Myocyte (in vitro differentiated cells): ENCODE results near the gene SNX6. TPM values are rescaled to one million over a fixed set of nuclear protein-coding genes. Genes with fewer than 3 reads are reported as not detected.

Experiments used
- DNase-seq: peaks from one replicate; pipeline ENCODE4 v3.0.0-alpha.2; 2012; ENCODE audit warnings: low read depth
- total RNA-seq: library from RNA; depleted of rRNA; stranded (reverse); fragments of >200 nt; gene quantifications from 2 replicates; pipeline ENCODE4 v1.2.3, GENCODE V29; 2014

SNX6 gene
- total RNA-seq, 1 donor from 2014 or later, result 173 TPM

DNA sequence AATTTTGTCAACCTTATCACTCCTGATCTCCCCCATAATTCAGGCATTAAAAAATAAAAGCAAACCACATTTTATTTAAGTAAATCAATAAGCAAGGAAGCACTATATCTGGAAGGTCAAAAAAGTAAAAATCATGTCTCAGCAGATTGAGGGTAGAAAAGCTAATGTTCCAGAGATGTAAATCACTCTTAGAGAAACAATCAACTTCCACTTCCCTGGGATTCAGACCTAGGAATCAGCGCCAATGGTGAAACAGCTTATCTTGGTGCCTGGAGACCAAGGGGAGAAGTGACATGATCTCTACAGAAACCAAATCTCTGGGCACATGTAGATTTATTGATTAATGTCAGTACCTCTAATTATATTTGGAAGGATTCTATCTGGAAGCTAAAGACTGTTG lies 10.9 kb upstream of the SNX6 start:
- no peak for DNase-seq

- peak; percentile 46 for DNase-seq
These were observed 4.4 kb upstream of the SNX6 start for GRCh38 chr14:34634360-34634771.

- no peak for DNase-seq
These were observed 3.8 kb upstream of the SNX6 start for GRCh38 chr14:34633742-34634141.

- DNase-seq, result no peak
These were observed 2.5 kb upstream of the SNX6 start for GRCh38 chr14:34632411-34632978.

GRCh38 chr14:34629344-34629656 lies 648 bp downstream of the SNX6 start:
- no peak for DNase-seq

GRCh38 chr14:34628681-34629135 lies 1.2 kb downstream of the SNX6 start:
- DNase-seq, result no peak

DNA sequence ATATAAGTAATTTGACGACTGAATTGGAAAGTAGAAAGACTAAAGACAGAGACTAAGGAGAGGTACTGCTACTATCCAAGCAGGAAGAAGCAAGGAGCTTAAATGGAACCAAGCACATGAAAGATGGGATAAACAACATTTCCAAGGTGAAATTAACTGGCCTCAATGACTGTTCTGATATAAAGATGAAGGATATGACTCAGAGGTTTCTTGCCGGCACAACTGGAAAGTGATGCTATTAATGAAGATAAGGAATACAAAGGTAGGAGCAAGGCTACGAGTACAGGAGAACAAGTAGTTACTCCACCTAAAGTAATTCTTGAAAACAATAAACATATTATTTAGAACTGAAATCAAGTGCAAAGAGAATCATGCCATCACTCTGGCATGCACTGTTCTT lies 6.4 kb downstream of the SNX6 start:
- no peak for DNase-seq

- DNase-seq, result no peak
These were observed 9.1 kb downstream of the SNX6 start for GRCh38 chr14:34620839-34621238.

DNA sequence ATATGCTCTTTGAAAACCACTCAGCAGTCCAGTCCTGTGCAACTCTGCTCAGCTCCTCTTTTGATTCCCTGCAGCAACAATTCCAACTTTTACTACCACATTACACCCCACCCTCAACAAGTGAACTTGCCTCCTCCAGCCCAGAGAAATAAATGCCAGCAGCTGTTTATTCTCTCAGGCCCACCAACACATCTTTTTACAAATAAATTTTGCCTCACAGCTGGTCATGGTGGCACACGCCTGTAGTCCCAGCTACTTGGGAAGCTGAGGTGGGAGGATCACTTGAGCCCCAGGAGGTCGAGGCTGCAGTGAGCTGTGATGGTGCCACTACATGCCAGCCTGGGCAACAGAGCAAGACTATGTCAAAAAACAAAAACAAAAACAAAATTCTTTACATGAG lies 9.8 kb downstream of the SNX6 start:
- DNase-seq, result no peak

- no peak for DNase-seq
These were observed 10.5 kb downstream of the SNX6 start for GRCh38 chr14:34619471-34619870.

DNA sequence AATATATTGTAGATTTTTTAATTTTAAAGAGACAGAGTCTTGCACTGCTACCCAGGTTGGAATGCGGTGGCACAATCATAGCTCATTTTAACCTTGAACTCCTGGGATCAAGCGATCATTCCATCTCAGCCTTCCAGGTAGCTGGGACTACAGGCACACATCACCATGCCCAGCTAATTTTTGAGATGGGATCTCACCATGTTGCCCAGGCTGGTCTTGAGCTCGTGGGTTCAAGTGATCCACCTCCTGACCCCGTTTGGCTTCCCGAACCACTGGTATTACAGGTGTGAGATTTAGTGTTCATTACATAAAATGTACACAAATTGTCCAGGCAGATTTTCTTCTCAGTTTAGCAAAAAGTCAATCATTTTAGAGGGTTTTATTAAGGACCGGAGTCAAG lies 13.6 kb downstream of the SNX6 start:
- no peak for DNase-seq

- no peak for DNase-seq
These were observed 14.4 kb downstream of the SNX6 start for GRCh38 chr14:34615507-34615906.

DNA sequence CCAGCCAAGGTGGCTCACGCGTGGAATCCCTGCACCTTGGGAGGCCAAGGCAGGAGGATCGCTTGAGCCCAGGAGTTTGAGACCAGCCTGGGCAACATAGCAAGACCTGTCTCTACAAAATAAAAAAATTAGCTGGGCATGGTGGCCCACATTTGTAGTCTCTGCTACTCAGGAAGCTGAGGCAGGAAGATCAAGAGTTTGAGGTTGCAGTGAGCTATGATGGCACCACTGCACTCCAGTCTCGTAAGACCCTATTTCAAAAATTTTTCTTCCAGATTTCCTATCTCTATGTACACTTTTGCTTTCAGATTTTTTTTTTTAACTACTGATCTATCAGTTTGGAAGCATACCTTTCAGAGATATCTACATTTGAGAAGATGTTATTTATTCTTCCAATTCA lies 15.3 kb downstream of the SNX6 start:
- DNase-seq, result no peak

DNA sequence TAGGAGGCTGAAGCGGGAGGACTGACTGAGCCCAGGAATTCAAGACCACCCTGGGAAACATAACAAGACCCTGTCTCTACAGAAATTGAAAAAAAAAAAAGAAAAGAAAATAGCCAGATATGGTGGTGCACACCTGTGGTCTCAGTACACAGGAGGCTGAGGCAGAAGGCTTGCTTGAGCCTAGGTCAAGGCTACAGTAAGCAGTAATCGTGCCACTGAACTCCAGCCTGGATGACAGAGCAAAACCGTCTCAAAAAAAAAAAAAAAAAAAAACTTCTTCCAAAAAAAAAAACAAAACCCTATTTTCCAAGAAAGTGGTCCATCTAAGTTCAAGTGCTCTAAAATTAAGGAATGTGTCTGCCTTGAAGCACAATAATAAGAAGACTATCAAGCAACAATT lies 19.8 kb downstream of the SNX6 start:
- DNase-seq, result no peak

GRCh38 chr14:34605461-34605860 lies 24.5 kb downstream of the SNX6 start:
- DNase-seq, result no peak

- peak; percentile 13 for DNase-seq
These were observed 25.0 kb downstream of the SNX6 start for GRCh38 chr14:34604995-34605394.

- no peak for DNase-seq
These were observed 33.1 kb downstream of the SNX6 start for GRCh38 chr14:34596891-34597290.

- no peak for DNase-seq
These were observed 36.1 kb downstream of the SNX6 start for GRCh38 chr14:34593740-34594375.

GRCh38 chr14:34592623-34593022 lies 37.3 kb downstream of the SNX6 start:
- DNase-seq, result peak; percentile 13

- no peak for DNase-seq
These were observed 46.4 kb downstream of the SNX6 start for GRCh38 chr14:34583525-34583924.

DNA sequence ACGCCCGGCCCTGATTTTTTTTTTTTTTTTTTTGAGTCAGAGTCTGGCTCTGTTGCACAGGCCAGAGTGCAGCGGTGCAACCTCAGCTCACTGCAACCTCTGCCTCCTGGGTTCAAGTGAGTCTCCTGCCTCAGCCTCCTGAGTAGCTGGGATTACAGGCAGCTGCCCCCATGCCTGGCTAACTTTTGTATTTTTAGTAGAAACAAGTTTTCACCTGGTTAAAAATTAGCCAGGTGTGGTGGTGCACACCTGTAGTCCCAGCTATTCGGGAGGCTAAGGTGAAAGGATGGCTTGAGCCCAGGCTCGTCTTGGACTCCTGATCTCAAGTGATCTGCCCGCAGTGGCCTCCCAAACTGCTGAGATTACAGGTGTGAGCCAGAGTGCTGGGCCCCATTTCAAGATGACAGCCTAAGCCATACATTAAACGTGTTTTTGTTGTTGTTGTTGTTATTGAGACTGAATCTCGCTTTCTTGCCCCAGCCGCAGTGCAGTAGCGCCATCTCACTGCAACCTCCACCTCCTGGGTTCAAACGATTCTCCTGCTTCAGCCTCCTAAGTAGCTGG lies 47.7 kb downstream of the SNX6 start:
- no peak for DNase-seq

DNA sequence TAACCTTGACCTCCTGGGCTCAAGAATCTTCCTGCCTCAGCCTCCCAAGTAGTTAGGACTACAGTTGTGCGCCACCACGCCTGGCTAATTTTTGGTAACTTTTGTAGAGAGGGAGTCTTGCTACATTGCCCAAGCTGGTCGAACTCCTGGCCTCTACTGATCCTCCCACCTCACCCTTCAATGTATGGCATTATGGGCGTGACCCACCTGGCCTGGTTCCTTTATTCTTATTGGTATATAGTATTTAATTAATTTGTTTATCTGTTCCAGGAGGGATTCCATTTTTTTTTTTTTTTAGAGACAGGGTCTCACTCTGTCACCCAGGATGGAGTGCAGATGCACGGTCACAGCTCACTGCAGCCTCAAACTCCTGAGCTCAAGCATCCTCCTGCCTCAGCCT lies 49.6 kb downstream of the SNX6 start:
- DNase-seq, result no peak

DNA sequence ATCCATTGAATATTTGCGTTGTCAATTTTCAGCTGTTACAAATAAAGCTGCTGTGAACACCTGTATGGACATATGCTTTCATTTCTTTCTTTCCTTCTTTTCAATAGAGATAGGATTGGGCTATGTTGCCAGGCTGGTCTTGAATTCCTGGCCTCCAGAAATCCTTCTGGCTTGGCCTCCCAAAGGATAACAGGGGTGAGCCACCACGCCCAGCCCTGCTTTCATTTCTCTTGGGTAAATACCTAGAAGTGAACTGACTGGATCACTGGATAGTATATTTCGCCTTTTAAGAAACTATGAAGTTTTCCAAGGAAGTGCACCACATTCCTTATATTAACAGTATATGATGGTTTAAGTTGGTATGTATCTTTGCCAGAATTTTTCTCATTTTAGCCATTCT lies 58.2 kb downstream of the SNX6 start:
- DNase-seq, result no peak
